Gastroesophageal sphincter (tissue), 3 donors: ENCODE results near the gene HECW1.

ENCODE experiments used
- CTCF ChIP-seq, 4 experiments: fragments of 200-600 bp in 2 of 4; fragments of 450-650 bp in 2 of 4; sonication (generic) in 1 of 4; IDR thresholded peaks; one replicate each; pipeline ENCODE4 v1.5.1; 2017 to 2019; ENCODE audit warnings: antibody characterized with exemption in 4 of 4, mild to moderate bottlenecking in 2 of 4, moderate library complexity in 2 of 4
- POLR2A ChIP-seq, 2 donors: fragments of 450-650 bp; IDR thresholded peaks; one replicate each; pipeline ENCODE4 v1.6.1; 2017; ENCODE audit warnings: antibody characterized with exemption in 2 of 2, mild to moderate bottlenecking in 2 of 2, moderate library complexity in 1 of 2
- POLR2AphosphoS5 ChIP-seq: sonication (generic); formaldehyde crosslinking; IDR thresholded peaks from one replicate; pipeline ENCODE4 v1.6.1; 2017; ENCODE audit warnings: antibody characterized with exemption

GRCh38 chr7:43281268-43281667 is 168.8 kb downstream of the HECW1 start:
- TF ChIP-seq CTCF (IDR thresholded peaks at IDR 0.05) (no peak), POLR2AphosphoS5 (no peak), POLR2A (IDR thresholded peaks at IDR 0.05) (no peak)
